K562 (cell line): ENCODE data around the gene PREX1.

Experiments
- CTCF ChIP-seq, 3 experiments: IDR thresholded peaks in 2 of 3; conservative IDR thresholded peaks in 1 of 3; 2 replicates each; pipeline ENCODE4 v1.5.1; 2011 to 2012; ENCODE audit warnings: low read length in 3 of 3, mild to moderate bottlenecking in 3 of 3, control low read depth in 2 of 3, improper control_type of control experiment in 1 of 3, inconsistent platforms in 1 of 3, low read depth in 1 of 3, mixed read lengths in 1 of 3, moderate library complexity in 1 of 3; ENCODE audit not compliant: insufficient read depth in 2 of 3
- FOXK1 ChIP-seq: sonication (generic); formaldehyde crosslinking; IDR thresholded peaks from 2 replicates; pipeline ENCODE4 v1.8.0; 2022; ENCODE audit warnings: missing genetic modification reagents, mild to moderate bottlenecking, borderline replicate concordance
- GMEB1 ChIP-seq: fragments of 250-450 bp; sonication (Bioruptor Pico); IDR thresholded peaks from 2 replicates; pipeline ENCODE4 v1.4.0; 2020; ENCODE audit warnings: mild to moderate bottlenecking
- HNRNPLL ChIP-seq: fragments of 200-400 bp; formaldehyde crosslinking; IDR thresholded peaks from 2 replicates; pipeline ENCODE4 v1.6.1; 2017; ENCODE audit warnings: low read length, low read depth, mild to moderate bottlenecking; ENCODE audit not compliant: poor library complexity, severe bottlenecking
- MAX ChIP-seq: sonication (generic); formaldehyde crosslinking; IDR thresholded peaks from 2 replicates; pipeline ENCODE4 v1.9.0; 2022; ENCODE audit warnings: mild to moderate bottlenecking, missing genetic modification reagents
- NRF1 ChIP-seq, 2 experiments: fragments of 450-650 bp; IDR thresholded peaks in 1 of 2; conservative IDR thresholded peaks in 1 of 2; 2 replicates each; pipeline ENCODE4 v1.6.1; 2014; ENCODE audit warnings: mild to moderate bottlenecking in 2 of 2
- POLR2A ChIP-seq: fragments of 450-650 bp; conservative IDR thresholded peaks from 2 replicates; pipeline ENCODE4 v1.6.1; 2016
- RERE ChIP-seq: sonication (generic); formaldehyde crosslinking; IDR thresholded peaks from 2 replicates; pipeline ENCODE4 v1.8.0; 2023; ENCODE audit warnings: missing genetic modification reagents, mild to moderate bottlenecking, borderline replicate concordance
- STAT6 ChIP-seq: sonication (generic); formaldehyde crosslinking; IDR thresholded peaks from 2 replicates; pipeline ENCODE4 v1.8.1; 2023; ENCODE audit warnings: mild to moderate bottlenecking, missing genetic modification reagents
- ZFX ChIP-seq: sonication (generic); formaldehyde crosslinking; IDR thresholded peaks from 2 replicates; pipeline ENCODE4 v1.8.0; 2022; ENCODE audit warnings: mild to moderate bottlenecking, missing genetic modification reagents, moderate library complexity
- ZNF398 ChIP-seq: fragments of 250-450 bp; sonication (Bioruptor Pico); IDR thresholded peaks from 2 replicates; pipeline ENCODE4 v1.8.0; 2021; ENCODE audit warnings: moderate library complexity, mild to moderate bottlenecking, inconsistent platforms

GRCh38 chr20:48737434-48738093 is 90.2 kb downstream of the PREX1 start:
- TF ChIP-seq ZNF398 (no peak), POLR2A (no peak), HNRNPLL (no peak), CTCF (IDR thresholded peaks at IDR 0.05 in 2 of 3, conservative IDR thresholded peaks at IDR 0.05 in 1 of 3; ENCODE audit: insufficient read depth in 2 of 3, low read depth in 1 of 3, low read length in 3 of 3) (no peak), RERE (CRISPR knock-in tag) (no peak), FOXK1 (CRISPR knock-in tag) (no peak), NRF1 (conservative IDR thresholded peaks at IDR 0.05 in 1 of 2, IDR thresholded peaks at IDR 0.05 in 1 of 2) (no peak), ZFX (CRISPR knock-in tag) (no peak), STAT6 (CRISPR knock-in tag) (no peak), MAX (CRISPR knock-in tag) (no peak), GMEB1 (CRISPR knock-in tag) (no peak)
